Motor neuron (in vitro differentiated cells): ENCODE results near the gene CACNG1. TPM values are rescaled to one million over a fixed set of nuclear protein-coding genes. Genes with fewer than 3 reads are reported as not detected.

ENCODE experiments used
- ATAC-seq, 8 experiments: fragments of 200-7000 bp; cut with Tn5 transposase; replicated peaks in 6 of 8; 2 replicates each; pipeline ENCODE4 v1.8.0; 2021; ENCODE audit warnings: mild to moderate bottlenecking in 8 of 8, moderate library complexity in 8 of 8
- H3K27ac ChIP-seq, 2 donors: fragments of 250-450 bp; sonication (Bioruptor Pico); 2 replicates each; pipeline ENCODE4 v1.9.0; 2021; ENCODE audit warnings: antibody characterized with exemption in 2 of 2, mild to moderate bottlenecking in 2 of 2, moderate library complexity in 1 of 2
- H3K4me1 ChIP-seq, 2 donors: fragments of 250-450 bp; sonication (Bioruptor Pico); replicated peaks in 1 of 2; 2 replicates each; pipeline ENCODE4 v1.6.1; 2021; ENCODE audit warnings: antibody characterized with exemption in 2 of 2, mild to moderate bottlenecking in 2 of 2, moderate library complexity in 1 of 2
- H3K4me3 ChIP-seq, 5 donors: fragments of 250-450 bp; sonication (Bioruptor Pico); 2 replicates each; pipeline ENCODE4 v1.9.0; 2021; ENCODE audit warnings: antibody characterized with exemption in 5 of 5, mild to moderate bottlenecking in 5 of 5, moderate library complexity in 4 of 5
- WGBS, 10 experiments: fragments of 450-650 bp; shearing (Covaris generic); methylation state at CpG; one replicate each; pipeline ENCODE4 v1.0.0; 2022; 5-methylcytosine and 5-hydroxymethylcytosine counted together
- in situ Hi-C, 9 experiments: fragments of 400-800 bp; cut with MboI; loops; one replicate each; pipeline ENCODE4 v1.15.0; 2021; ENCODE audit warnings: low sequenced_read_pairs in 9 of 9, low pct_unique_long_range_greater_than_20kb in 2 of 9; ENCODE audit not compliant: unreplicated experiment in 9 of 9
- total RNA-seq, 8 experiments: library from RNA; unstranded; fragments of 300-600 nt; gene quantifications; 2 replicates each; pipeline versions ENCODE4 v1.2.3 to v1.2.4, GENCODE V29; 2022

The CACNG1 gene
- total RNA-seq, 8 experiments from 2014 or later: 0.25 to 1.4 (median 0.53) TPM; not detected in 2

DNA sequence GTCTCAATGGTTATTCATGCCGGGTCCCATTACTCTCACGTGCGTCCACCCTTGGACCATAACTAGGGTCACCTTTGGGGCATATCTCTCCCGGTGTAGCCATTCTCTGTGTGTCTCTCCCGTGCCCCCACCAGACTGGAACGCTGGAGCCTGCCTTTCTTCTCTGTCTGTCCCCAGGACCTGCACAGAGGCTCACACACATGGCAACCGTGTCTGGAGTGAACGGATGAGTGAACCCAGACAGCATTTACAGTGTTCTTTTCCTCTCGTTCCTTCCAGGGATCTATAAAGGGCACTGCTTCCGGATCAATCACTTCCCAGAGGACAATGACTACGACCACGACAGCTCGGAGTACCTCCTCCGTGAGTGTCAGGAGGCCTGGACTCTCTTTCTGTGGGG lies 26.4 kb upstream of the CACNG1 start:
- H3K27ac ChIP-seq: peak overlapping the region; percentile 69 to 73
- 50 to 80% (median 57%) methylated on average over 1 to 6 of the region's 14 CpGs; no CpG with 5 or more reads in 6 of the 10 experiments for WGBS, 10 experiments
- peaks cover 28 to 32% of the 10 kb centered on the region in 2 donors for H3K4me1 ChIP-seq
- no peak overlapping the region for H3K4me3 ChIP-seq
- ATAC-seq: peak in 5 of 8 experiments; percentile 30 to 50 (median 41)
- in situ Hi-C loops: no loop called here

DNA sequence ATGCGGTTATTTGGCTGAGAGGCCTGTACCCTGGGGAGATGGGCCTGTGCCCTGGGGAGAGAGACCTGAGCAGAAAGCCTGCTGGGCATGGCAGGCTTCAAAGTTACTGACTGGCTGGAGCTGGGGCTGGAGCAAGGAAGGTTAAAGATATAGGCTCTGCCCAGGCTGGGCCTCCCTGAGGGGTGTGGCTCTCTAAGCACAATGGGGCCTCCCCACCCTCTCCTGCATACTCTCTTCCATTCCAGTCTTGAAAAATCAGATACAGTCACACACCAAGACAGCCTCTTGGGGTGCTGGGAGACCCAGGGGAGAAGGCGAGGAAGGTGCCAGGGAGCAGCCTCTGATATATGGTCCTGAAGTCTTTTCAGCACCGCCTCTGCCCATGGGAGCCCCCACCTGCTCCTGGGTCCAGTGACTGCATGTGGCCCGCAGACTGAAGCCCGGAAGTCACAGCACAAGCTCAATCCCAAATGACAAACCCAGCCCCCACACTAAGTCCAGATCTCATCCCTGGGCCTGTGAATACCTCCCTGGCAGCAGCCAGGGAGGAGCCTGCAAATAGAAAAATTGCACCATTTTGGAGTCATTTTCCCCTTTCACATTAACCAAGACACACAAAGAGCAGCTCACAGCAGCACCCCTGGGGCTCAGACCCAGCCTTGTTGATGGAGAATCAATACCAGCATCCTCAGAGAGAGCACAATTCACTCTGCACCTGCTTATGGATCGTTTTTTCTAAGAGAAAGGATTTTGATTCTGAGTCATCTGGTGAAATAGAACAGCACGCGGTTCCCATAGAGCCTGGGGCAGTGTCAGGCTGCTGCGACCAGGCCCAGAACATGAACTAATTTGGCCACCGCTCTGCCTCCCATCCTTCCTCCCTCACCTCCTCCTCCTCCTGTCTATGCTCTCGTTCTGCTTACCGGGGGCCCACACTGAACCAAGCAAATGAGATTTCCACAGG lies 25.6 kb upstream of the CACNG1 start:
- in situ Hi-C loops: no loop called here
- Histone ChIP-seq H3K4me1 (peaks cover 27 to 31% of the 10 kb centered on the region in 2 donors), H3K4me3 (no peak overlapping the region), H3K27ac (peak overlapping the region; percentile 69 to 73)
- 24 to 85% (median 58%) methylated on average over 1 to 5 of the region's 12 CpGs; no CpG with 5 or more reads in 4 of the 10 experiments for WGBS, 10 experiments
- ATAC-seq: peak; percentile 56 to 87 (median 77)

DNA sequence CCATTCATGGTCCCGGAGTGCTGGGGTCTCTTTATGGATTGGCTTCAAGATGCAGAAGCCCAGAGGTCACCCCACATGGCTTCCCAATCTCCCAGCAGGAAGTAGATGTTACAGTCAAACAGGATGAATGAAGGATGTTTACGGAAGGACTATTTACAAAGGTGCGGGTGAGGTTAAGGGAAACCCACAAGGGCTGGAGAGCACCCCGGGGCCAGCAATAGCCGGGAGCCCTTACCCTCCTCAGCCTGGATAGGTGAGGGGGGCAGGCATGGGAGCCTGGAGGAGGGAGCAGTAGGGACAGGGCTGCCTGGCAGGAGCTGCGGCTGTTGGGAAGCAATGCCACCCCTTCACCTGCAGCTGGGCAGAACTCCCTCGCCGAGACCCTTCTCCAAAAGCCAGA lies 24.5 kb upstream of the CACNG1 start:
- no peak overlapping the region for H3K4me3 ChIP-seq
- peaks cover 27 to 31% of the 10 kb centered on the region in 2 donors for H3K4me1 ChIP-seq
- H3K27ac ChIP-seq: peak overlapping the region; percentile 69 to 73
- in situ Hi-C loops: no loop called here
- ATAC-seq: no peak
- 60 to 85% (median 80%) methylated on average over 1 to 4 of the region's 8 CpGs; no CpG with 5 or more reads in 5 of the 10 experiments for WGBS, 10 experiments

GRCh38 chr17:67020293-67020766 lies 24.0 kb upstream of the CACNG1 start:
- H3K27ac ChIP-seq: peak overlapping the region in 1 of 2 donors; percentile 69
- in situ Hi-C loops: no loop called here
- 7 to 90% (median 71%) methylated on average over 1 to 7 of the region's 11 CpGs; no CpG with 5 or more reads in 3 of the 10 experiments for WGBS, 10 experiments
- ATAC-seq: peak in 2 of 8 experiments; percentile 9 to 51
- peaks cover 27 to 31% of the 10 kb centered on the region in 2 donors for H3K4me1 ChIP-seq
- no peak overlapping the region for H3K4me3 ChIP-seq

DNA sequence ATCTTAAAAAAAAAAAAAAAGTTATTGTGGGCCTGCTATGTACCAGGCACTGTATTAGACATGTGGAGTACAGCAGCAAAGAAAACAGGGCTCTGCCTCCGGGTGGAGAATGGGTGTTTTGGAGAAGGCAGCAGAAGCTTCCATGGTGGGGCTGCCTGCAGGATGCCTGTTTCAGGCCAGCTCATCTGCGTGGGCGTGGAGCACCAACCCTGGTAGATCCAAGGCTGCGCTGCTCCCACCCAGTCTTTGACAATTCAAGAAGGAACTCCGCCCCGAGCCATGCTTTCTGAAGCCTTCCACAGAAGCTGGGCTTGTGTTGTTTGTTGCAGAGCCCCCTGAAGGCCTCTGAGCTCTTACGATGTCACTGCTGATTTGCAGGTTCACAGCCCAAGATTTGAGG lies 23.2 kb upstream of the CACNG1 start:
- peaks cover 27 to 31% of the 10 kb centered on the region in 2 donors for H3K4me1 ChIP-seq
- H3K27ac ChIP-seq: no peak overlapping the region
- in situ Hi-C loops: no loop called here
- ATAC-seq: peak in 3 of 8 experiments; percentile 27 to 60 (median 54)
- H3K4me3 ChIP-seq: no peak overlapping the region
- 27 to 100% (median 83%) methylated on average over 1 to 4 of the region's 7 CpGs; no CpG with 5 or more reads in 3 of the 10 experiments for WGBS, 10 experiments

- WGBS, 10 experiments: 25 to 98% (median 87%) methylated on average over 1 to 8 of the region's 16 CpGs; no CpG with 5 or more reads in 2 of the 10 experiments
- in situ Hi-C loops: no loop called here
- no peak for ATAC-seq
- Histone ChIP-seq H3K27ac (no peak overlapping the region), H3K4me1 (peaks cover 27 to 31% of the 10 kb centered on the region in 2 donors), H3K4me3 (no peak overlapping the region)
Observed at GRCh38 chr17:67021743-67022450, 22.5 kb upstream of the CACNG1 start.

DNA sequence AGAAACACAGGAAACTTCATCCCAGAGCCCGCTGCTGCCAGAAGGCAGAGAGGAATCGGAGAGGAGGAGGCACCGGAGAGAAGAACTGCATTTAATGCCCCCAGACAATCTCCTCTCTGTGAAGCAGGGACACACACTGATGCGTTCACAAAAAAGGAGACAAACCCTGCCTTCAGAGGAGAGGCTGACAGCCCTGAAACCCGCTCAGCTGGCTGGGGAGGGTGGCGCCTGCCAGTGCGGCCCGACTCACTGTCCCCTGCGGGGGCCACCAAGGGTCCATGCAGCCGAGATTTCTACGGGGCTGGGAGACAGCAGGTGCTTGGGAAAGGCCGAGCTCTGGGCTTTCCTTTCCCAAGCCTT lies 21.9 kb upstream of the CACNG1 start:
- no peak for ATAC-seq
- Histone ChIP-seq H3K4me3 (no peak overlapping the region), H3K27ac (no peak overlapping the region), H3K4me1 (peaks cover 23 to 28% of the 10 kb centered on the region in 2 donors)
- WGBS, 10 experiments: 87 to 93% (median 91%) methylated on average over 3 to 6 of the region's 12 CpGs; no CpG with 5 or more reads in 7 of the 10 experiments
- in situ Hi-C loops: no loop called here

GRCh38 chr17:67024736-67025135 lies 19.6 kb upstream of the CACNG1 start:
- in situ Hi-C loops: no loop called here

DNA sequence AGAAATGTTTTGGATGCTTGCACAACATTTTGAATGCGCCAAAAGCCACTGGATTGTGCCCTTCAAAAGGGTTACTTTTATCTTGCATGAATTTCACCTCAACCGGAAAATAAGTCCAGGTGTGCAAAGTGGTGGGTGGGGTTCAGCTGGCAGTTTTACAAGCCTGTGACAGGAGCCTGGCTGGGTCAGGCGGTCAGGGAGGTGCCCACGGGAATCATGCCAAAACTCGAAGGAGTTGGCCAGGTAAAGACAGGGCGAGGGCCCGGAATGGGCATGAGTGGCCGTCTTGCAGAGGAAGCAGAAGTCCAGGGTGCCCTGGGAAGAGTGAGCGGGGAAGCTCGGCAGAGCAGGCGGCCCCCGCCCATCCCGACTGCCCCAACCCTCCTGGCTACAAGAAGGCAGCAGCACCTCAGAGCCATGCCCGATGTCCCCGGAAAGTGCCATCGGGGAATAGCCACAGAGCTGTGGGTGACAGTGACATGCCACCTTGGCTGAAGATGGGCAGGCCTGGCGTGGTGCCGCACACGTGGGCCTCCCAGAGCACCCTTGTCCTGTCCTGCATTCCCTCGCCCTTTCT lies 19.1 kb upstream of the CACNG1 start:
- peaks cover 0 to under 1% of the 10 kb centered on the region in 2 donors for H3K4me1 ChIP-seq
- ATAC-seq: no peak
- H3K27ac ChIP-seq: no peak overlapping the region
- H3K4me3 ChIP-seq: no peak overlapping the region
- 48 to 91% (median 74%) methylated on average over 2 to 11 of the region's 20 CpGs; no CpG with 5 or more reads in 4 of the 10 experiments for WGBS, 10 experiments
- in situ Hi-C loops: no loop called here

More at GRCh38 chr17:67024736-67025135, 19.6 kb upstream of the CACNG1 start:
- H3K4me1 ChIP-seq: peaks cover under 1 to 6% of the 10 kb centered on the region in 2 donors
- no peak overlapping the region for H3K27ac ChIP-seq
- 85 to 100% methylated on average over 1 to 4 of the region's 17 CpGs; no CpG with 5 or more reads in 8 of the 10 experiments for WGBS, 10 experiments
- no peak for ATAC-seq
- no peak overlapping the region for H3K4me3 ChIP-seq

DNA sequence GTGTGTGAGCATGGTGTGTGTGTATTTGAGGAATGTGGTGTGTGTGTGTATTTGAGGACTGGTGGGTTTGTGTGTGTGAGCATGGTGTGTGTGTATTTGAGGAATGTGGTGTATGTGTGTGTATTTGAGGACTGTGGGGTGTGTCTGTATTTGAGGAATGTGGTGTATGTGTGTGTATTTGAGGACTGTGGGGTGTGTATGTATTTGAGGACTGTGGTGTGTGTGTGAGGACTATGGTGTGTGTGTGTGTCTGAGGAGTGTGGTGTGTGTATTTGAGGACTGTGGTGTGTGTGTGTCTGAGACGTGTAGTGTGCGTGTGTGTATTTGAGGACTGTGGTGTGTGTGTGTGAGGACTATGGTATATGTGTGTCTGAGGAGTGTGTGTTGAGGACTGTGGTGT lies 18.0 kb upstream of the CACNG1 start:
- 40 to 100% (median 83%) methylated on average over 1 to 2 of the region's 2 CpGs; no CpG with 5 or more reads in 6 of the 10 experiments for WGBS, 10 experiments
- in situ Hi-C loops: no loop called here
- peak in 2 of 8 experiments; percentile 28 to 69 for ATAC-seq
- Histone ChIP-seq H3K27ac (no peak overlapping the region), H3K4me3 (no peak overlapping the region), H3K4me1 (no peaks in the 10 kb centered on the region)

GRCh38 chr17:67027031-67027628 lies 17.2 kb upstream of the CACNG1 start:
- Histone ChIP-seq H3K27ac (no peak overlapping the region), H3K4me3 (no peak overlapping the region), H3K4me1 (no peaks in the 10 kb centered on the region)
- ATAC-seq: peak in 3 of 8 experiments; percentile 25 to 37 (median 27)
- WGBS, 10 experiments: 27 to 100% (median 90%) methylated on average over 1 to 7 of the region's 12 CpGs; no CpG with 5 or more reads in 4 of the 10 experiments
- in situ Hi-C loops: no loop called here

GRCh38 chr17:67030641-67031040 lies 13.7 kb upstream of the CACNG1 start:
- Histone ChIP-seq H3K27ac (no peak overlapping the region), H3K4me3 (no peak overlapping the region), H3K4me1 (no peaks in the 10 kb centered on the region)
- in situ Hi-C loops: no loop called here
- 83 to 100% (median 93%) methylated on average over 1 to 17 of the region's 21 CpGs; no CpG with 5 or more reads in 5 of the 10 experiments for WGBS, 10 experiments
- ATAC-seq: no peak
